Stimulated activated CD4-positive, alpha-beta T cell treated with anti-CD3 and anti-CD28 coated beads, Interleukin-2, amount 100 ng/mL, for 4 hours (primary cell): ENCODE data around the gene NAP1L5.

ENCODE experiments used
- DNase-seq: peaks from one replicate; pipeline ENCODE4 v3.0.0-alpha.2; 2020; ENCODE audit warnings: low read depth

NAP1L5 gene

GRCh38 chr4:88660446-88661294 lies 37.0 kb downstream of the NAP1L5 start:
- no peak for DNase-seq

- DNase-seq: no peak
Observed at GRCh38 chr4:88659890-88660208, 37.8 kb downstream of the NAP1L5 start.

- DNase-seq: peak; percentile 4
Observed at GRCh38 chr4:88659055-88659889, 38.4 kb downstream of the NAP1L5 start.

GRCh38 chr4:88655226-88655625 lies 42.4 kb downstream of the NAP1L5 start:
- DNase-seq: no peak

GRCh38 chr4:88653371-88653946 lies 44.2 kb downstream of the NAP1L5 start:
- no peak for DNase-seq

- DNase-seq: no peak
Observed at GRCh38 chr4:88649716-88650115, 47.9 kb downstream of the NAP1L5 start.

GRCh38 chr4:88646528-88647280 lies 50.9 kb downstream of the NAP1L5 start:
- no peak for DNase-seq

- no peak for DNase-seq
Observed at GRCh38 chr4:88645994-88646393, 51.6 kb downstream of the NAP1L5 start.
